ENCODE data around the gene PC.
A peak's percentile ranks its signal among the peaks of the same experiment; 100 is the strongest.

The PC gene

GRCh38 chr11:66870616-66871520 lies 87.3 kb downstream of the PC start:
- Histone ChIP-seq H3K27me3 (ENCODE audit: insufficient read depth, insufficient read length) (no peaks in the 10 kb centered on the region), H3K4me1 (ENCODE audit: insufficient read depth, insufficient read length) (peaks cover 14% of the 10 kb centered on the region), H3K9me3 (ENCODE audit: insufficient read depth, low read length) (no peaks in the 10 kb centered on the region), H3K4me3 (ENCODE audit: insufficient read length, low read depth) (no peak overlapping the region), H3K9ac (ENCODE audit: insufficient read length, low read depth) (no peak overlapping the region), H3K36me3 (ENCODE audit: insufficient read depth, insufficient read length, low read length) (peaks cover 22% of the 10 kb centered on the region)
- DNase-seq (ENCODE audit: low read depth, low spot score), result no peak
- no peak for TF ChIP-seq YY1 (IDR thresholded peaks at IDR 0.05; ENCODE audit: insufficient read depth, insufficient read length)
- no peak for TF ChIP-seq SUZ12 (IDR thresholded peaks at IDR 0.05; ENCODE audit: extremely low read depth, insufficient read depth, insufficient read length)
- TF ChIP-seq ZNF274 (IDR thresholded peaks at IDR 0.05; ENCODE audit: low read depth, low read length), result no peak

- no peak for DNase-seq (ENCODE audit: low read depth, low spot score)
- H3K36me3 ChIP-seq (ENCODE audit: insufficient read depth, insufficient read length, low read length), result peaks cover 28% of the 10 kb centered on the region
- no peaks in the 10 kb centered on the region for H3K27me3 ChIP-seq (ENCODE audit: insufficient read depth, insufficient read length)
- H3K4me3 ChIP-seq (ENCODE audit: insufficient read length, low read depth), result no peak overlapping the region
- H3K9ac ChIP-seq (ENCODE audit: insufficient read length, low read depth), result no peak overlapping the region
- peaks cover 18% of the 10 kb centered on the region for H3K4me1 ChIP-seq (ENCODE audit: insufficient read depth, insufficient read length)
- H3K9me3 ChIP-seq (ENCODE audit: insufficient read depth, low read length), result no peaks in the 10 kb centered on the region
- TF ChIP-seq YY1 (IDR thresholded peaks at IDR 0.05; ENCODE audit: insufficient read depth, insufficient read length) (no peak), ZNF274 (IDR thresholded peaks at IDR 0.05; ENCODE audit: low read depth, low read length) (no peak), SUZ12 (IDR thresholded peaks at IDR 0.05; ENCODE audit: extremely low read depth, insufficient read depth, insufficient read length) (no peak)
These were observed 88.1 kb downstream of the PC start for GRCh38 chr11:66870131-66870530.

- H3K9ac ChIP-seq (ENCODE audit: insufficient read length, low read depth), result no peak overlapping the region
- DNase-seq (ENCODE audit: low read depth, low spot score), result no peak
- TF ChIP-seq SUZ12 (IDR thresholded peaks at IDR 0.05; ENCODE audit: extremely low read depth, insufficient read depth, insufficient read length) (no peak), ZNF274 (IDR thresholded peaks at IDR 0.05; ENCODE audit: low read depth, low read length) (no peak), YY1 (IDR thresholded peaks at IDR 0.05; ENCODE audit: insufficient read depth, insufficient read length) (no peak)
These were observed 88.7 kb downstream of the PC start for GRCh38 chr11:66869567-66869870.

GRCh38 chr11:66868726-66869566 lies 89.2 kb downstream of the PC start:
- DNase-seq (ENCODE audit: low read depth, low spot score), result peak; percentile 88
- TF ChIP-seq ZNF274 (IDR thresholded peaks at IDR 0.05; ENCODE audit: low read depth, low read length) (no peak), SUZ12 (IDR thresholded peaks at IDR 0.05; ENCODE audit: extremely low read depth, insufficient read depth, insufficient read length) (no peak), YY1 (IDR thresholded peaks at IDR 0.05; ENCODE audit: insufficient read depth, insufficient read length) (no peak)
- H3K4me1 ChIP-seq (ENCODE audit: insufficient read depth, insufficient read length), result peaks cover 18% of the 10 kb centered on the region
- no peak overlapping the region for H3K4me3 ChIP-seq (ENCODE audit: insufficient read length, low read depth)
- no peaks in the 10 kb centered on the region for H3K27me3 ChIP-seq (ENCODE audit: insufficient read depth, insufficient read length)
- H3K9ac ChIP-seq (ENCODE audit: insufficient read length, low read depth), result peak overlapping the region; percentile 32
- no peaks in the 10 kb centered on the region for H3K9me3 ChIP-seq (ENCODE audit: insufficient read depth, low read length)
- peaks cover 28% of the 10 kb centered on the region for H3K36me3 ChIP-seq (ENCODE audit: insufficient read depth, insufficient read length, low read length)

More at GRCh38 chr11:66869567-66869870, 88.7 kb downstream of the PC start:
- Histone ChIP-seq H3K4me1 (ENCODE audit: insufficient read depth, insufficient read length) (peaks cover 18% of the 10 kb centered on the region), H3K9me3 (ENCODE audit: insufficient read depth, low read length) (no peaks in the 10 kb centered on the region), H3K4me3 (ENCODE audit: insufficient read length, low read depth) (no peak overlapping the region), H3K27me3 (ENCODE audit: insufficient read depth, insufficient read length) (no peaks in the 10 kb centered on the region), H3K36me3 (ENCODE audit: insufficient read depth, insufficient read length, low read length) (peaks cover 28% of the 10 kb centered on the region)

GRCh38 chr11:66868082-66868725 lies 90.0 kb downstream of the PC start:
- no peak for TF ChIP-seq SUZ12 (IDR thresholded peaks at IDR 0.05; ENCODE audit: extremely low read depth, insufficient read depth, insufficient read length)
- no peak for TF ChIP-seq YY1 (IDR thresholded peaks at IDR 0.05; ENCODE audit: insufficient read depth, insufficient read length)
- no peak for TF ChIP-seq ZNF274 (IDR thresholded peaks at IDR 0.05; ENCODE audit: low read depth, low read length)
- no peak for DNase-seq (ENCODE audit: low read depth, low spot score)

GRCh38 chr11:66867425-66868040 lies 90.7 kb downstream of the PC start:
- Histone ChIP-seq H3K4me1 (ENCODE audit: insufficient read depth, insufficient read length) (peaks cover 18% of the 10 kb centered on the region), H3K9me3 (ENCODE audit: insufficient read depth, low read length) (no peaks in the 10 kb centered on the region), H3K4me3 (ENCODE audit: insufficient read length, low read depth) (no peak overlapping the region), H3K27me3 (ENCODE audit: insufficient read depth, insufficient read length) (no peaks in the 10 kb centered on the region), H3K36me3 (ENCODE audit: insufficient read depth, insufficient read length, low read length) (peaks cover 39% of the 10 kb centered on the region), H3K9ac (ENCODE audit: insufficient read length, low read depth) (peak overlapping the region; percentile 45)
- TF ChIP-seq YY1 (IDR thresholded peaks at IDR 0.05; ENCODE audit: insufficient read depth, insufficient read length), result no peak
- TF ChIP-seq ZNF274 (IDR thresholded peaks at IDR 0.05; ENCODE audit: low read depth, low read length), result no peak
- no peak for TF ChIP-seq SUZ12 (IDR thresholded peaks at IDR 0.05; ENCODE audit: extremely low read depth, insufficient read depth, insufficient read length)
- no peak for DNase-seq (ENCODE audit: low read depth, low spot score)

More at GRCh38 chr11:66868082-66868725, 90.0 kb downstream of the PC start:
- peaks cover 18% of the 10 kb centered on the region for H3K4me1 ChIP-seq (ENCODE audit: insufficient read depth, insufficient read length)
- no peak overlapping the region for H3K4me3 ChIP-seq (ENCODE audit: insufficient read length, low read depth)
- no peaks in the 10 kb centered on the region for H3K9me3 ChIP-seq (ENCODE audit: insufficient read depth, low read length)
- no peaks in the 10 kb centered on the region for H3K27me3 ChIP-seq (ENCODE audit: insufficient read depth, insufficient read length)
- H3K9ac ChIP-seq (ENCODE audit: insufficient read length, low read depth), result no peak overlapping the region
- H3K36me3 ChIP-seq (ENCODE audit: insufficient read depth, insufficient read length, low read length), result peaks cover 34% of the 10 kb centered on the region
